HCT116 (cell line): ENCODE results near the gene EHMT1. TPM values are rescaled to one million over a fixed set of nuclear protein-coding genes. Genes with fewer than 3 reads are reported as not detected.

Experiments used
- ATAC-seq: fragments of 200-7000 bp; cut with Tn5 transposase; 2 replicates; pipeline ENCODE4 v1.9.1; 2020; ENCODE audit warnings: mild to moderate bottlenecking, moderate library complexity
- BruUV-seq: library from RNA; stranded (reverse); fragments of 400-500 nt; replicated peaks from 2 replicates; lab custom pipeline; 2021; lab: Mats Ljungman, UMichigan
- CTCF ChIA-PET: fragments of 300-600 bp; sonication (Branson Sonifier 250); formaldehyde crosslinking; loops from one replicate; lab custom pipeline; 2021; ENCODE audit warnings: antibody characterized with exemption; lab: Charles Lee
- POLR2A ChIA-PET: fragments of 300-600, 350-600 bp; sonication (Branson Sonifier 250); formaldehyde crosslinking; loops from one replicate; lab custom pipeline; 2021; ENCODE audit warnings: antibody characterized with exemption; lab: Charles Lee
- RAD21 ChIA-PET, 2 experiments: fragments of 300-600 bp; sonication (Branson Sonifier 250); formaldehyde crosslinking; loops; one replicate each; lab custom pipeline; 2023; ENCODE audit warnings: low total read pairs in 2 of 2; ENCODE audit not compliant: uncharacterized antibody in 2 of 2, unreplicated experiment in 2 of 2, low non-redundant PET in 1 of 2; lab: Charles Lee
- DNase-seq: peaks from one replicate; pipeline ENCODE4 v3.0.0-alpha.2; 2010; ENCODE audit warnings: low read depth, low spot score
- H2AFZ ChIP-seq: fragments of 200-600 bp; shearing (Covaris generic), sonication (generic); 2 replicates; pipeline ENCODE4 v1.6.1; 2017; ENCODE audit warnings: low read depth, mixed run types, mixed read lengths, antibody characterized with exemption, low read length; ENCODE audit not compliant: poor library complexity, severe bottlenecking
- H3K27ac ChIP-seq: 2 replicates; pipeline ENCODE4 v1.5.1; 2012; ENCODE audit warnings: low read depth, low read length
- H3K27me3 ChIP-seq: fragments of 200-600 bp; sonication (generic); 2 replicates; pipeline ENCODE4 v1.6.1; 2016; ENCODE audit warnings: mixed run types, low read length, mixed read lengths; ENCODE audit not compliant: insufficient read depth
- H3K36me3 ChIP-seq, 2 experiments: fragments of 200-500 bp in 1 of 2; fragments of 200-600 bp in 1 of 2; sonication (Bioruptor generic) in 1 of 2; sonication (generic) in 1 of 2; 2 replicates each; pipeline versions ENCODE4 v1.5.1 to v1.6.1; 2014 to 2016; ENCODE audit warnings: low read length in 2 of 2, inconsistent platforms in 1 of 2, mixed read lengths in 1 of 2, mixed run types in 1 of 2; ENCODE audit not compliant: insufficient read depth in 2 of 2, control insufficient read depth in 1 of 2
- H3K4me1 ChIP-seq, 2 experiments: fragments of 200-600 bp in 1 of 2; sonication (generic) in 1 of 2; 2 replicates each; pipeline versions ENCODE4 v1.5.1 to v1.6.1; 2012 to 2017; ENCODE audit warnings: low read length in 2 of 2, inconsistent platforms in 1 of 2, mild to moderate bottlenecking in 1 of 2, mixed read lengths in 1 of 2, mixed run types in 1 of 2, moderate library complexity in 1 of 2; ENCODE audit not compliant: insufficient read depth in 2 of 2, control insufficient read depth in 1 of 2
- H3K4me2 ChIP-seq: fragments of 200-600 bp; sonication (generic); 2 replicates; pipeline ENCODE4 v1.6.1; 2017; ENCODE audit warnings: mixed run types, low read length, mixed read lengths
- H3K4me3 ChIP-seq, 2 experiments: fragments of 200-600 bp in 1 of 2; sonication (generic) in 1 of 2; replicated peaks in 1 of 2; 2 replicates each; pipeline ENCODE4 v1.5.1; 2011 to 2016; ENCODE audit warnings: low read length in 2 of 2, control low read depth in 1 of 2, low read depth in 1 of 2, mild to moderate bottlenecking in 1 of 2, mixed read lengths in 1 of 2, mixed run types in 1 of 2
- H3K79me2 ChIP-seq: fragments of 200-600 bp; sonication (generic); 2 replicates; pipeline ENCODE4 v1.6.1; 2017; ENCODE audit warnings: mild to moderate bottlenecking, mixed run types, low read length, moderate library complexity, mixed read lengths; ENCODE audit not compliant: insufficient read depth
- H3K9ac ChIP-seq: fragments of 200-600 bp; sonication (generic); 2 replicates; pipeline ENCODE4 v1.6.1; 2016; ENCODE audit warnings: low read length, mixed read lengths
- H3K9me2 ChIP-seq: fragments of 200-600 bp; sonication (generic), shearing (Covaris generic); 2 replicates; pipeline ENCODE4 v1.6.1; 2017; ENCODE audit warnings: mixed run types, mild to moderate bottlenecking, moderate library complexity; ENCODE audit not compliant: insufficient read depth
- H3K9me3 ChIP-seq, 2 experiments: fragments of 200-500 bp in 1 of 2; fragments of 200-600 bp in 1 of 2; sonication (Bioruptor generic) in 1 of 2; sonication (generic) in 1 of 2; 2 replicates each; pipeline ENCODE4 v1.6.1; 2014 to 2017; ENCODE audit warnings: low read length in 2 of 2, mixed read lengths in 2 of 2, inconsistent platforms in 1 of 2, low read depth in 1 of 2, mild to moderate bottlenecking in 1 of 2, mixed run types in 1 of 2, moderate library complexity in 1 of 2; ENCODE audit not compliant: control insufficient read depth in 1 of 2, insufficient read depth in 1 of 2
- H4K20me1 ChIP-seq: fragments of 200-600 bp; sonication (generic), shearing (Covaris generic); 2 replicates; pipeline ENCODE4 v1.6.1; 2017; ENCODE audit warnings: mixed run types, mild to moderate bottlenecking, moderate library complexity; ENCODE audit not compliant: insufficient read depth
- CBX3 ChIP-seq: IDR thresholded peaks from 2 replicates; pipeline ENCODE4 v1.6.1; 2012; ENCODE audit warnings: low read depth
- CEBPB ChIP-seq: IDR thresholded peaks from 2 replicates; pipeline ENCODE4 v1.6.1; 2012; ENCODE audit warnings: low read depth
- EGR1 ChIP-seq: IDR thresholded peaks from 2 replicates; pipeline ENCODE4 v1.6.1; 2012; ENCODE audit warnings: low read depth
- ELF1 ChIP-seq: IDR thresholded peaks from 2 replicates; pipeline ENCODE4 v1.6.1; 2012; ENCODE audit warnings: low read depth, borderline replicate concordance
- EZH2 ChIP-seq: fragments of 200-600 bp; sonication (generic); IDR thresholded peaks from 2 replicates; pipeline ENCODE4 v1.6.1; 2017; ENCODE audit warnings: antibody characterized with exemption, mixed run types
- FOSL1 ChIP-seq: IDR thresholded peaks from 2 replicates; pipeline ENCODE4 v1.6.1; 2012; ENCODE audit warnings: low read depth
- POLR2A ChIP-seq: IDR thresholded peaks from 2 replicates; pipeline ENCODE4 v1.7.0; 2011; ENCODE audit warnings: borderline replicate concordance; ENCODE audit not compliant: insufficient read depth, insufficient read length; ENCODE audit errors: extremely low read depth
- POLR2AphosphoS5 ChIP-seq: IDR thresholded peaks from 2 replicates; pipeline ENCODE4 v1.6.1; 2011; ENCODE audit warnings: mild to moderate bottlenecking, low read depth, low read length, moderate library complexity
- RAD21 ChIP-seq: IDR thresholded peaks from 2 replicates; pipeline ENCODE4 v1.6.1; 2012; ENCODE audit warnings: low read depth, mild to moderate bottlenecking
- SIN3A ChIP-seq: IDR thresholded peaks from 2 replicates; pipeline ENCODE4 v1.6.1; 2012; ENCODE audit warnings: low read depth
- SP1 ChIP-seq: IDR thresholded peaks from 2 replicates; pipeline ENCODE4 v1.6.1; 2012; ENCODE audit warnings: low read depth
- SRF ChIP-seq: IDR thresholded peaks from 2 replicates; pipeline ENCODE4 v1.6.1; 2012; ENCODE audit warnings: low read depth
- TCF7L2 ChIP-seq: IDR thresholded peaks from 2 replicates; pipeline ENCODE4 v1.7.0; 2011; ENCODE audit warnings: borderline replicate concordance, inconsistent platforms; ENCODE audit not compliant: insufficient read depth, insufficient read length; ENCODE audit errors: extremely low read depth
- YY1 ChIP-seq: IDR thresholded peaks from 2 replicates; pipeline ENCODE4 v1.6.1; 2011; ENCODE audit warnings: low read length, low read depth, moderate library complexity, mild to moderate bottlenecking; ENCODE audit not compliant: insufficient replicate concordance; ENCODE audit errors: extremely low read depth
- ZFX ChIP-seq: fragments of 450-650 bp; IDR thresholded peaks from 2 replicates; pipeline ENCODE4 v1.6.1; 2017
- ZNF274 ChIP-seq: fragments of 200-500 bp; sonication (Bioruptor generic); IDR thresholded peaks from 2 replicates; pipeline ENCODE4 v1.6.1; 2014; ENCODE audit warnings: mild to moderate bottlenecking, low read depth, low read length, inconsistent platforms
- intact Hi-C: fragments of 100-400 bp; cut with micrococcal nuclease; formaldehyde crosslinking; loops from 2 replicates; pipeline ENCODE4 v1.10.0; 2022
- total RNA-seq: library from RNA; stranded (reverse); gene quantifications from one replicate; pipeline ENCODE4 v1.2.1, GENCODE V29; 2021; ENCODE audit not compliant: unreplicated experiment
- TF ChIP-seq, protein P1 (sequence below): IDR thresholded peaks from 2 replicates; pipeline ENCODE4 v1.6.1; 2012; ENCODE audit warnings: low read depth
- TF ChIP-seq, protein P2 (sequence below): IDR thresholded peaks from 2 replicates; pipeline ENCODE4 v1.6.1; 2012
- TF ChIP-seq, protein P3 (sequence below): IDR thresholded peaks from 2 replicates; pipeline ENCODE4 v1.6.1; 2011; ENCODE audit warnings: mild to moderate bottlenecking, low read length, moderate library complexity; ENCODE audit not compliant: insufficient replicate concordance; ENCODE audit errors: extremely low read depth
- TF ChIP-seq, protein P4 (sequence below): IDR thresholded peaks from 2 replicates; pipeline ENCODE4 v1.6.1; 2012

The EHMT1 gene
- total RNA-seq, 1 experiment from 2014 or later = 86.1 TPM

DNA sequence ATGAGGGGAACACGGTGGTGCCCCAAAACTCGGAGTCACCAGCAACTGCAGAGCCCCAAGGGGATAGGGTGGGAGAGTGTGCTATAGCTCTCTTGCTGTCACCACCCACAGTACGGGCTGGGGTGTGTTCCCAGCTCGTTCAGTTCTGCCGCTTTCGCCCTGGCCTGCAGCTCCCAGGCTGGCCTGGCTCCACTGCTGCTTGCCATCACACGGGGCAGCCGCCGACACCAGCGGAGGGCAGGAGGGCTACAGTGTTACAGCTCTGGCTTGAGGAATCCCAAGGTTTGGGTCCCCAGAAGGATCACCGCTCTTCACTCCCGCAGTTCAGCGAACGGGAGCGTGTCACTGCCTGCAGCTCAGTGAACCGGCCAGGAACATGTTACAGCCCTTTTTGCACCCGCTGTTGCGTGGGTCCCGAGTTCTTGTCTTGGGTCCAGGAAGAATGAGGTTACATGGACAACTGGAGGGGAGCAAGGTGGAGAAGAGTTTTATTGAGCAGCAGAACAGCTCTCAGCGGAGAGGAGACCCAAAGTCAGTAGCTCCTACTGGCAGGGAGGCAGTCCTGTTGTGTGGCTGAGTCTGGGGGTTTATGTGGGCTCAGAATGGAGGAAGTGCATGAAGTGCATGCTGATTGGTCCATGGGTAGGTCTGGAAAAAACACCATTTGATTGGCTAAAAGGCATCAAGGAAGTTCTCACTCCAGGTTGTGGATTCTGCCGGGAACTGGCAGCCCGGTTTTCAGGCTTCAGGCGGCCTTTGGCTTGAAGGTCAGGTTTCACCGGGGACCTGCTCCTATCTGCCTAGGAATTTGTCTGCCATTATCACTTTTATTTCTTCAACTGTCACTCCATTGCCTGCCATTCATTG lies 113.4 kb downstream of the EHMT1 start:
- ChIA-PET RAD21 (no interaction called here), POLR2A (interaction anchor here (0.6 kb wide), 1 partner anchor 158 kb away, joined by 3 read pairs; no protein-coding TSS in a partner anchor), CTCF (no interaction called here)
- no peak overlapping the region for H3K27ac ChIP-seq
- H4K20me1 ChIP-seq = no peaks in the 10 kb centered on the region; the same call in 1 of the 2 replicates
- H3K4me3 ChIP-seq = no peak overlapping the region
- peaks cover 35% of the 10 kb centered on the region for H3K79me2 ChIP-seq
- DNase-seq = no peak
- H3K27me3 ChIP-seq = no peaks in the 10 kb centered on the region
- TF ChIP-seq EZH2 (no peak), SIN3A (no peak), POLR2A (no peak), SP1 (no peak), YY1 (no peak), TCF7L2 (no peak), FOSL1 (no peak), POLR2AphosphoS5 (no peak), CEBPB (no peak), EGR1 (no peak), ELF1 (no peak), CBX3 (no peak), ZFX (no peak), ZNF274 (no peak), SRF (no peak), RAD21 (no peak)
- TF ChIP-seq, protein P1, sequence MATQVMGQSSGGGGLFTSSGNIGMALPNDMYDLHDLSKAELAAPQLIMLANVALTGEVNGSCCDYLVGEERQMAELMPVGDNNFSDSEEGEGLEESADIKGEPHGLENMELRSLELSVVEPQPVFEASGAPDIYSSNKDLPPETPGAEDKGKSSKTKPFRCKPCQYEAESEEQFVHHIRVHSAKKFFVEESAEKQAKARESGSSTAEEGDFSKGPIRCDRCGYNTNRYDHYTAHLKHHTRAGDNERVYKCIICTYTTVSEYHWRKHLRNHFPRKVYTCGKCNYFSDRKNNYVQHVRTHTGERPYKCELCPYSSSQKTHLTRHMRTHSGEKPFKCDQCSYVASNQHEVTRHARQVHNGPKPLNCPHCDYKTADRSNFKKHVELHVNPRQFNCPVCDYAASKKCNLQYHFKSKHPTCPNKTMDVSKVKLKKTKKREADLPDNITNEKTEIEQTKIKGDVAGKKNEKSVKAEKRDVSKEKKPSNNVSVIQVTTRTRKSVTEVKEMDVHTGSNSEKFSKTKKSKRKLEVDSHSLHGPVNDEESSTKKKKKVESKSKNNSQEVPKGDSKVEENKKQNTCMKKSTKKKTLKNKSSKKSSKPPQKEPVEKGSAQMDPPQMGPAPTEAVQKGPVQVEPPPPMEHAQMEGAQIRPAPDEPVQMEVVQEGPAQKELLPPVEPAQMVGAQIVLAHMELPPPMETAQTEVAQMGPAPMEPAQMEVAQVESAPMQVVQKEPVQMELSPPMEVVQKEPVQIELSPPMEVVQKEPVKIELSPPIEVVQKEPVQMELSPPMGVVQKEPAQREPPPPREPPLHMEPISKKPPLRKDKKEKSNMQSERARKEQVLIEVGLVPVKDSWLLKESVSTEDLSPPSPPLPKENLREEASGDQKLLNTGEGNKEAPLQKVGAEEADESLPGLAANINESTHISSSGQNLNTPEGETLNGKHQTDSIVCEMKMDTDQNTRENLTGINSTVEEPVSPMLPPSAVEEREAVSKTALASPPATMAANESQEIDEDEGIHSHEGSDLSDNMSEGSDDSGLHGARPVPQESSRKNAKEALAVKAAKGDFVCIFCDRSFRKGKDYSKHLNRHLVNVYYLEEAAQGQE = no peak
- TF ChIP-seq, protein P2, sequence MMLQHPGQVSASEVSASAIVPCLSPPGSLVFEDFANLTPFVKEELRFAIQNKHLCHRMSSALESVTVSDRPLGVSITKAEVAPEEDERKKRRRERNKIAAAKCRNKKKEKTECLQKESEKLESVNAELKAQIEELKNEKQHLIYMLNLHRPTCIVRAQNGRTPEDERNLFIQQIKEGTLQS = no peak
- TF ChIP-seq, protein P3, sequence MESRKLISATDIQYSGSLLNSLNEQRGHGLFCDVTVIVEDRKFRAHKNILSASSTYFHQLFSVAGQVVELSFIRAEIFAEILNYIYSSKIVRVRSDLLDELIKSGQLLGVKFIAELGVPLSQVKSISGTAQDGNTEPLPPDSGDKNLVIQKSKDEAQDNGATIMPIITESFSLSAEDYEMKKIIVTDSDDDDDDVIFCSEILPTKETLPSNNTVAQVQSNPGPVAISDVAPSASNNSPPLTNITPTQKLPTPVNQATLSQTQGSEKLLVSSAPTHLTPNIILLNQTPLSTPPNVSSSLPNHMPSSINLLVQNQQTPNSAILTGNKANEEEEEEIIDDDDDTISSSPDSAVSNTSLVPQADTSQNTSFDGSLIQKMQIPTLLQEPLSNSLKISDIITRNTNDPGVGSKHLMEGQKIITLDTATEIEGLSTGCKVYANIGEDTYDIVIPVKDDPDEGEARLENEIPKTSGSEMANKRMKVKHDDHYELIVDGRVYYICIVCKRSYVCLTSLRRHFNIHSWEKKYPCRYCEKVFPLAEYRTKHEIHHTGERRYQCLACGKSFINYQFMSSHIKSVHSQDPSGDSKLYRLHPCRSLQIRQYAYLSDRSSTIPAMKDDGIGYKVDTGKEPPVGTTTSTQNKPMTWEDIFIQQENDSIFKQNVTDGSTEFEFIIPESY = no peak
- TF ChIP-seq, protein P4, sequence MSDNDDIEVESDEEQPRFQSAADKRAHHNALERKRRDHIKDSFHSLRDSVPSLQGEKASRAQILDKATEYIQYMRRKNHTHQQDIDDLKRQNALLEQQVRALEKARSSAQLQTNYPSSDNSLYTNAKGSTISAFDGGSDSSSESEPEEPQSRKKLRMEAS = no peak
- TF ChIP-seq, all 23 proteins: peak for 0
- H2AFZ ChIP-seq = no peak overlapping the region
- no peak overlapping the region for H3K9ac ChIP-seq
- peaks cover 9 to 27% of the 10 kb centered on the region in 2 experiments for H3K36me3 ChIP-seq
- no TSS peak for BruUV-seq
- no peaks in the 10 kb centered on the region for H3K4me1 ChIP-seq
- H3K9me3 ChIP-seq = peaks cover 3 to 5% of the 10 kb centered on the region in 2 experiments; a peak in 1 of 4 replicates
- ATAC-seq = no peak
- intact Hi-C loops = no loop called here
- H3K9me2 ChIP-seq = no peaks in the 10 kb centered on the region
- H3K4me2 ChIP-seq = no peak overlapping the region
